ENCODE measurements around the gene ANKRD44.

- TF ChIP-seq, protein P1, sequence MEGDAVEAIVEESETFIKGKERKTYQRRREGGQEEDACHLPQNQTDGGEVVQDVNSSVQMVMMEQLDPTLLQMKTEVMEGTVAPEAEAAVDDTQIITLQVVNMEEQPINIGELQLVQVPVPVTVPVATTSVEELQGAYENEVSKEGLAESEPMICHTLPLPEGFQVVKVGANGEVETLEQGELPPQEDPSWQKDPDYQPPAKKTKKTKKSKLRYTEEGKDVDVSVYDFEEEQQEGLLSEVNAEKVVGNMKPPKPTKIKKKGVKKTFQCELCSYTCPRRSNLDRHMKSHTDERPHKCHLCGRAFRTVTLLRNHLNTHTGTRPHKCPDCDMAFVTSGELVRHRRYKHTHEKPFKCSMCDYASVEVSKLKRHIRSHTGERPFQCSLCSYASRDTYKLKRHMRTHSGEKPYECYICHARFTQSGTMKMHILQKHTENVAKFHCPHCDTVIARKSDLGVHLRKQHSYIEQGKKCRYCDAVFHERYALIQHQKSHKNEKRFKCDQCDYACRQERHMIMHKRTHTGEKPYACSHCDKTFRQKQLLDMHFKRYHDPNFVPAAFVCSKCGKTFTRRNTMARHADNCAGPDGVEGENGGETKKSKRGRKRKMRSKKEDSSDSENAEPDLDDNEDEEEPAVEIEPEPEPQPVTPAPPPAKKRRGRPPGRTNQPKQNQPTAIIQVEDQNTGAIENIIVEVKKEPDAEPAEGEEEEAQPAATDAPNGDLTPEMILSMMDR (IDR thresholded peaks at IDR 0.05; ENCODE audit: borderline replicate concordance, extremely low read depth, low read length, poor library complexity, severe bottlenecking): no peak
- no peak for TF ChIP-seq EZH2 (IDR thresholded peaks at IDR 0.05; ENCODE audit: borderline replicate concordance, low read depth, low read length, severe bottlenecking)
Measured at GRCh38 chr2:197205585-197206215, 104.9 kb downstream of the ANKRD44 start.
